DOHH2 (cell line): ENCODE results near the gene ZNRF4.

Experiments
- CTCF ChIP-seq: fragments of 200-600 bp; sonication (generic); IDR thresholded peaks from one replicate; pipeline ENCODE4 v1.5.1; 2014; ENCODE audit warnings: antibody characterized with exemption, mild to moderate bottlenecking, low read depth, low read length; ENCODE audit not compliant: poor library complexity, severe bottlenecking
- EZH2phosphoT487 ChIP-seq: fragments of 200-600 bp; sonication (generic); IDR thresholded peaks from 2 replicates; pipeline ENCODE4 v1.6.1; 2017; ENCODE audit warnings: borderline replicate concordance, mild to moderate bottlenecking, antibody characterized with exemption, low read length, moderate library complexity, mixed read lengths

DNA sequence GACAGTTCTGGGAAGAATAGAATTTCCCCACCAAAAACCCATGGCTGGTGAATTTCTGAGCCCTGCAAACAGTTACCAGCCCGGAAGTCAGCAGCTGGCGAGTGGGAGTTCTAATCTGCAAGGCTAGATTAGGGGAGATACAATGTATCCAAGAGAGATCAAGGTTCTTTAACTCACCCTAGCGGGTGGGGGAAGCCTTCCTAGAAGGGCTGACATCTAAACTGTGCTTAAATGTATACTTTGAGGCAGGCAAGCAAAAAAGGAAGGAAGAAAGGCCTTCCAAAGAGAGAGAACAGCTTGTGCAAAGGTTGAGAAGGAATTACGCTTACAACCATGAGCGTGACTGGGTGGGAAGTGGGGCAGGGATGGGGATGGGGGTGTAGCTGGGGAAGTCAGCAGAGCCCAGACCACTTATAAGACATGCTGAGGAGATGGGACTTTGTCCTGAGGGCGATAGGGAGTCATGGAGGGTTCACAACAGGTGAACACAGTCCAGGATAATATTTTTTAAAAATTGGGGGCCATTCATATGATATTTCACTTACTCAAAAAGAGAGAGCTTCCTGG is 20.8 kb upstream of the ZNRF4 start:
- TF ChIP-seq CTCF (no peak), EZH2phosphoT487 (no peak)
